Measurements from ENCODE around the gene DNMT3B.

DNMT3B gene

DNA sequence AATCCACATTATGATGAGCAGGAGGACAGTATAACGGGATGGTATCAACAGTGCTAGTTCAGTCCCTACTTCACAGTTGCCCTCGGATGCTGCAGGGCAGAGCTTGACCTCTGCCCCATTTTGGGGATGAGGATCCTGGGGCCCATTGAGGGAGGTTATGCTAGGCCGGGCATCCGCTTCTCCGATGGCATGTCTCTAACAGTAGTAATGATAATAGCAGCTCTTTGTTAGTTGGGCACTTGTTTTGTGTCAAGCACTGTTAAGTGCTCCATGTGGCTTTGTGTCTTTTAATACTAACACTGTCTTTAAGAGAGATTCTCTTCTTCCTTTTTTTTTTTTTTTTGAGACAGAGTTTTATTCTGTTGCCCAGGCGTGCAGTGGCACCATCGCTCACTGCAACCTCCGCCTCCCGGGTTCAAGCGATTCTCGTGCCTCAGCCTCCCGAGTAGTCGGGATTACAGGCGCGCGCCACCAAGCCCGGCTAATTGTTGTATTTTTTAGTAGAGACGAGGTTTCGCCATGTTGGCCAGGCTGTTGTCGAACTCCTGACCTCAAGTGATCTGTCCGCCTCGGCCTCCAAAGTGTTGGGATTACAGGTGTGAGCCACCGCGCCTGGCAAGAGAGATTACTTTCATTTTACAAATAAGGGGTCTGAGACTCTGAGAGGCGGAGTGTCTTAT, 58.7 kb downstream of the DNMT3B start:
- peak in 7 of 51 donors; percentile 4 to 47 (median 20) for DNase-seq

GRCh38 chr20:32822225-32822624, 60.0 kb downstream of the DNMT3B start:
- no peak for DNase-seq

DNA sequence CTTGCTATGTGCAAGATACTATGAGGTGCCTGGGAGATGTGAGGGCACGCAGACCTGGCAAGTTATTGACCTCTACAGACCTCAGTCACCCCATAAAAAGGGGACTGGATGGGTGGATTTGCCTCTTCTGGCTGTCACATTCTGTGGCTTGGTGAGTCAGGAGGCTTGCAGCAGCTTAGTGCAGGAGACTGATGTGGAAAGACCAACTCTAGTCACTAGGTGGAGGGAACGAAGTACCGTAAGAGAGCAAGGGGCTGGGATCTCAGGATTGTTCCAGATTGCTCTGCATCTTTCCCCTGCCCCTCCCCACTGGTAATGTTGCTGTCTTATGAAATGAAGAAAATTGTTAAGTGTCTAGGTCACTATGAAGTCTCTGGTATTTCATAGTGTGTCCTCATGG, 60.9 kb downstream of the DNMT3B start:
- DNase-seq = peak in 2 of 51 donors; percentile 21 to 22

DNA sequence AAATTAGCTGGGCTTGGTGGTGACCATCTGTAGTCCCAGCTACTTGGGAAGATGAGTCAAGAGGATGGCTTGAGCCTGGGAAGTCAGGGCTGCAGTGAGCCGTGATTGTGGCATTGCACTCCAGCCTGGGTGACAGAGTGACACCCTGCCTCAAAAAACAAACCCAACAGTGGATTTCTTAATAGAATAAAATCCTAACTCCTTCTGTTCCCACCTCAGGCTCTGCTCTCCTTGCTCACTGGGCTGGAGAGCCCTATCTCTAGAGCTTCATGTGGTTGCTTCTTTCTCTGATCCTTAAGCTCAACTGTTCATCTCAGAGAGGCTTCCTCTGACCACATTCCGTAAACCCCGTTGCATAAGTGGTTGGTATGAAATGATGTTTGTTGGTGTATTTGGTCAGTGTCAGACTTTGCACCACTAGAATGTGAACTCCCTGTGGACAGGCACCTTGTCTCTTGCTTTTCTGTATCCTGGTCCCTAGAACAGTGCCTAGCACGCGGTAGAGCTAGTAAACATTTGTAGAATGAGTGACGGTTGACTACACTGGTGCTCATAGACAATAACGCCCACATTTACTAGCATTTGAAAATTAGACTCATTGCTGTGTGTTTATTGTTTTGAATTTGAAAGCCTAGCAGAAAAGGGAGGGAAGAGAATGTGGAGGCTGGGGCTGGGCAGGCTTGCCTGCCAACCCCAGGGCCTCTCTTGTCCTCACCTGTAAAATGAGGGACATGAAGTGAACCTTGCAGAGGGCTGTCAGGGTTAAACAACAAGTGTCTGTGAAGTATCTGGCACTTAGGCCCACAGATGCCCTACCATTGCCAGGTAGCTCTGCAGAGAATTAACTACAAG, 61.8 kb downstream of the DNMT3B start:
- DNase-seq = no peak

DNA sequence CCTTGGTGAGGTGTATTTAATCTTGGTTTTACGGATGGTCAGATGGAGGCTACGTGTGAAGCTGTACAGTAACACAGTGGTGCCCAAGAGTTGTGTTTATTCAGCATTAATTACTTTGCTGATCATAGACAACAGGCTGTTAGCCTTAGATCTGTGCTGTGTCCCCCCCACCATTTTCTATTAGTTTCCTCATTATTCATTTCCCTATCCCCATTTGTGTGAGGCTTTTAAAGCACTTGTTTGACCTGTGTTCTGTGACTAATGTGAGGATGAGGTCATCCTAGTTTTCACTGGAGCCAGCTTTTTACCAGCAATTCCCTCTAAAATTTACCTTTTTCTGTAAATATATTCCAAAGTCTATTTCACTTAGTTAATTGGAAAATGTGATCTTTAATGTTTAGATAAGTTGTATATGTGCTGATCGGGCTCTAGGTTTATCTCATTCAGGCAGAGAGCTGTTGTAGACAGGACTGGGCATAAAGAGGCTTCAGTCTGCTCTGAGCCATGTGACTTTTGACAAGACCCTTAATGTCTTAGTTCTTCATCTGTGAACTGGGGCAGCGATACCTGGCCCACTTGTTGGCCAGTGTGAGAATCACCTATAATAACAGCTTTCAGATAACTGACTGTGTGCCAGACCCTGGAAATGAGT, 66.0 kb downstream of the DNMT3B start:
- DNase-seq = no peak

- no peak for DNase-seq
Observed at GRCh38 chr20:32829311-32830005, 67.3 kb downstream of the DNMT3B start.

- peak in 8 of 51 donors; percentile 3 to 28 (median 9) for DNase-seq
Observed at GRCh38 chr20:32830437-32830836, 68.3 kb downstream of the DNMT3B start.

DNA sequence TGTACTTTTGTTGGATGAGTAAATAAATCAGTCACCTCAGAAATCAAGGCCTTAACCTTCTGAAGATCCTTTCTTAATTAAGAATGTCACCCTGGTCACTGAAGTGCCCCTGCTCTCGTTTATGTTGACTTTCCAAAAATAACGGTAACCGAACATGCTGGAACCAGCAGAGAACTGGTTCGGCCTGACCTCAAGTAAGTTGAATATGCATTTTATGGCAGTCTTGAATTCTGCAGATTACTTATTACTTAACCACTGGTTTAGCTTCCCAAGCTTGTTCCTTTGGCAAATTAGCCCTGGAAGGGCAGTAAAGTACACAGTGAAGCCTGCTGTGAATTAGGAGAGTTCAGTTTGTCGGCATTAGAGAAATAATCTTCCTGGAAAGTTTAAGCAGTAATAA, 69.8 kb downstream of the DNMT3B start:
- no peak for DNase-seq

GRCh38 chr20:32832664-32833063, 70.5 kb downstream of the DNMT3B start:
- DNase-seq = no peak

DNA sequence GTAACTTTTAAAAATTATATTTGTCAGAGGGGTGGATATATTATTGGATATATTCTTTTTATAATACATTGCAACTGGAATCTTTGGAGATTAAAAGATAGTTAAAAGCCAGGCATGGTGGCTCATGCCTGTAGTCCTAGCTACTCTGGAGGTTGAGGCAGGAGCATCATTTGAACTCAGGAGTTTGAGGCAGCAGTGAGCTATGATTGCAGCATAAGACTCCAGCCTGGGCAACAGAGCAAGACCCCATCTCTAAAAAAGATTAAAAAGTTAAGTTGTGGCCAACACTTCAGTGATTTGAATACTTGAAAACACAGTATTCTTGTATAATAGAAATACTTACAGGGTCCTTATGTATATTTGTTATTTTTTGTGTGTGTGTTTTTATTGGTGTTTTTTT, 72.8 kb downstream of the DNMT3B start:
- DNase-seq = no peak

DNA sequence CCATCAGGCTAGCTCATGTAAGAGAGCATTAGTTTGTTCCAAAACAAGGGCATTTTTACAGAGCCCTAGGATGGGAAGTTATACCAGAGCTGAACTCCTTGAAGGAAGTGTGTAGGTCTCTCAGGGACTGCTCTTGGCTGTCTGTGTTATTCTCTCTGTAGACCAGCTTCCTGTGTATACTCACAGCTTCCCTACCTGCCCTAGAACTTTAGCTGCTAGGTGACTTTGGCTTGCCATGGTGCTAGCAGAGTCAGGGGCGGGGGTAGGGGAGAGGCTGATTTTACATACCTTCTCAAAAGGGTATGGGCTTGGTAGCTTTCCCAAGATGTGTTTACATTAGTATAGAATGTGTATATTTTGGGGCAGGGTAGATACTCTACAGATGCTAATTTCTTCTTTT, 75.0 kb downstream of the DNMT3B start:
- no peak for DNase-seq

GRCh38 chr20:32839227-32839981, 77.2 kb downstream of the DNMT3B start:
- DNase-seq = no peak

DNA sequence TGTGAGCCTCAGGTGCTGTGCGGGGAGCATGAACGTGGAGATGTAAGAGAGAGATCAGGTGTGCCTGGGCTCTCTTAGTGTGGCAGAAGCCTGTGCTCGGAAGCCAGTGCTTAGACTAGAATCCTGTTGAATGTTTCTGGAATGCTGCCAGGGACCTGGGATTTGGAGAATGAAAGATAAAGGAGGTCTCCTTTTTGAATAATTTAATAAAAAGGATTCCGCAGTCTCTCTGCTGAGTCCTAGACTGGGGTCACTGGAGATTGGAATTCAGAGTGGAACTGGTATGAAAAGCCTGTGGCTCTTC, 77.7 kb downstream of the DNMT3B start:
- no peak for DNase-seq

DNA sequence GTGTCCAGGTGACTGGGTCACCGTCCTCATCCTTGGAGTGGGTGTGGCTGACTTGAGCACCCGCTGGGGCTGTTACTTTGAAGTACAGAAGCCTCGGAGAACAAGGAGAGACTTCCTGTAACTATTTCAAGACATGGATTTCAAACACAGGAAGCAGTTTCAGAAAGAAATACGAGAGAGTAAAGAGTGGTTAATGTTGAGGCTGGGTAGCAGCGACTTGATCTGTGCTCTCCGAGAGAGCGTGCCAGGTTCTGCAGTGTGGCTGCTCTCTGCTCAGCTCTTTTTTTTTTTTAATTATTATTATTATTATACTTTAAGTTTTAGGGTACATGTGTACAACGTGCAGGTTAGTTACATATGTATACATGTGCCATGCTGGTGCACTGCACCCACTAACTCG, 79.0 kb downstream of the DNMT3B start:
- DNase-seq = no peak

DNA sequence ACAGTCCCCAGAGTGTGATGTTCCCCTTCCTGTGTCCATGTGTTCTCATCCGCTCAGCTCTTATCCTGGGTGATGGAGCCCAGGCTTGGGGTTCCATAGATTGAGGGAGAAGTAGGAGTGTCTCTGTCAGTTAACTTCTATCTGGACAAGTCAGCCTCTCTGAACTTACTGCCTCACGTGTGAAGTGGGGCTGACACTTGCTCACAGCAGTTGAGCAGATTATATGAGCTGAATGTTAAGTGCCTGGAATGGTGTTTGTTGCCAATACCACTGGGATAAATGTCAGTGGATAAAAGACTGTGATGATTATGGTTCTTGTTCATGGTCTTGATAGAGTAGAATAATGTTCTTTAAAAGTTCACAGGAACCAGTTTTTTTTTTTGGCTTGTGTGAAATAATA, 79.4 kb downstream of the DNMT3B start:
- DNase-seq = no peak

DNA sequence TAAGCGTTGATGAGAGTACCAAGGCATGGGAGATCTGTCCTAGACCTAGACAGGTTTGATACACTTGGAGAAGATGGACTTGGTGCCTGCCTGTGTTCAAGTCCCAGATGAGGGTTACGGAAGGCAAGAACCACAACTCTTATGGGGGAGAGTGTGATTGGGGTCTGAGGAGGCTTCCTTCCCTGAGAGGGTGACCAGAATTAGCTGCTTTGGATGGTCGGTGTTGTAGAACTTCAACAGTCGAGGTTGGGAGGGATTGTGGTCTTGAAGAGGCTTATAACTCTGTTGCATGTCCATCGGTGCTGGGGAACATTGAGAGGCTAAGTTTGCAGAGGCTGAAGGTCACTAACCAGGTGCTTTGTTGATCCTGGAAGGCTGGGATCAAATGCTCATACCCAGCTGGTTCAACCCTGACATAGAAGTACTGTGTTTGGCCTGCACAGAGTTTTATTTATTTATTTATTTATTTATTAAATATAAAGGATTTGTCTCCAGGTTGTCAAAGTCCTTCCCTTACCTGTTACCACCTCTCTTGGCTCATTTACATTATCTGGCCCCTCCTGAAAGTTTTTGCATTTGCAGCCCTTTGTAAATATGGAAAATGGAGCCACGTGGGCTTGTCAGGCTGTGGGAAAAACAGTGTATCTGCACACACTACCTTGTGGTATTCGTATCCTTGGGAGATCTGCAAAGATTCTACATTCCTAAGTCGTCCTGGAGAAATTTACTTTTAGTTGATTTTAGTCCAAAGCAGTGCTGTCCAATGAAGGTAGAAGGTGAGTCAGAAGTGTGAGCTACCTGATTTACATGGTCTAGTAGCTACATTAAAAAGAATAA, 80.7 kb downstream of the DNMT3B start:
- no peak for DNase-seq

- DNase-seq = no peak
Observed at GRCh38 chr20:32845786-32846185, 83.6 kb downstream of the DNMT3B start.

DNA sequence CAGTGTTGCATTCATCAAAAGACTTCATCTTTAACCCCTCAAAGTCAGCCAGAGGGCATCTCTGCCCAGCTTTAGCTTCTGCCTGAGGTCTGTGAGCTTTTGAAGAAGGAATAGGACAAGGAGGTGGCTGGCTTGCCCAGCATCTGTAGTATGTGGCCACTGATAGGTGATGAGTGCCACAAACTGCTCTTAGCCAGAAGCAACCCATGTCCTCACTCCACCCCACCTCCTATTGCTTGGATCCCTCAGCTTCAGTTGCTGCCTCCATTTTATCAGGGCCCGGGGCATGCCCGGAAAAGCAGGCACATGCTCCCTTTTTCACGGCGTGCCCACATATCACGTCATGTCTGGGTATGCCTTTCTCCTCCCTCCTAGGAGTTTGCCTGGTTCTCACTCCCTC, 84.7 kb downstream of the DNMT3B start:
- no peak for DNase-seq

DNA sequence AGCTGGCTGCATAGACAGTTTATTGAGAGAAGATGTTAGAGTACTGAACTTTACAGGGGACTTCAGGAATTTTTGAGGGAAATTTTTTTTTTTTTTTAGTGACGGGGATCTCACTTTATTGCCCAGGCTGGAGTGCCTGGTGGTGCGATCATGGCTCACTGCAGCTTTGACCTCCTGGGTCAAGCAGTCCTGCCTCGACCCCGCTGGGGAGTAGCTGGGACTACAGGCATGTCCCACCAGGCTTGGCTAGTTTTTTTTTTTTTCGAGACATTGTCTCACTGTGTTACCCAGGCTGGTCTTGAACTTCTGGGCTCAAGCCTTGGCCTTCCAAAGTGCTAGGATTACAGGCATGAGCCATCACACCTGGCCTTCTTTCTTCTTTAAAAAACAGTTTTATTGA, 85.8 kb downstream of the DNMT3B start:
- DNase-seq = no peak

- no peak for DNase-seq
Observed at GRCh38 chr20:32848846-32849245, 86.7 kb downstream of the DNMT3B start.
